ENCODE measurements around the gene GRK2.

- no peak for TF ChIP-seq CTCF (IDR thresholded peaks at IDR 0.05 in 8 of 11, conservative IDR thresholded peaks at IDR 0.05 in 3 of 11)
- TF ChIP-seq POLR2AphosphoS5 (IDR thresholded peaks at IDR 0.05) = peak in 1 of 3 donors; percentile 30
- TF ChIP-seq POLR2A (IDR thresholded peaks at IDR 0.05) = no peak
Measured at GRCh38 chr11:67312187-67313021, 46.1 kb downstream of the GRK2 start.

Data from spleen (tissue), 7 donors.